ENCODE data around the gene CAMTA1. TPM values are rescaled to one million over a fixed set of nuclear protein-coding genes. Genes with fewer than 3 reads are reported as not detected.

The CAMTA1 gene
- total RNA-seq, 1 experiment from 2014 or later: 219 TPM

DNA sequence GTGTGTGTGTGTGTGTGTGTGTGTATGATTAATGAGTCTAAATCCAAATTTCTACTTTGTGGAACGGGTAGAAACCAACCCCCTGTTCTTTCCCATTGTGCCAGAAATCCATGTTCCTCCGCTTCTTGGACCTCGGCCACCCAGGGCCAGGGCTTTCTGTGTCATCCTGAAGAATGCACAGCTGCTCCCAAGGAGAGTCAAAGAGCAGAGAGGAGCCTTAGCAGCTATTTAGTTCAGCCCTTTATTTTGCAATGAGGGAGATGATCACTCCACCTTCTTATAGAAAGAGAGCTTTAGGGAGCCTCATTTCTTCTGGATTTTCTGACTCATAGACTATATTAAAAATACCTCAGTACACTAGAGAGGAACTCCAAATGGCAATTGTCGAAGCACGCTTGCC, 496.6 kb downstream of the CAMTA1 start:
- peak; percentile 79 for DNase-seq (ENCODE audit: low read depth)

DNA sequence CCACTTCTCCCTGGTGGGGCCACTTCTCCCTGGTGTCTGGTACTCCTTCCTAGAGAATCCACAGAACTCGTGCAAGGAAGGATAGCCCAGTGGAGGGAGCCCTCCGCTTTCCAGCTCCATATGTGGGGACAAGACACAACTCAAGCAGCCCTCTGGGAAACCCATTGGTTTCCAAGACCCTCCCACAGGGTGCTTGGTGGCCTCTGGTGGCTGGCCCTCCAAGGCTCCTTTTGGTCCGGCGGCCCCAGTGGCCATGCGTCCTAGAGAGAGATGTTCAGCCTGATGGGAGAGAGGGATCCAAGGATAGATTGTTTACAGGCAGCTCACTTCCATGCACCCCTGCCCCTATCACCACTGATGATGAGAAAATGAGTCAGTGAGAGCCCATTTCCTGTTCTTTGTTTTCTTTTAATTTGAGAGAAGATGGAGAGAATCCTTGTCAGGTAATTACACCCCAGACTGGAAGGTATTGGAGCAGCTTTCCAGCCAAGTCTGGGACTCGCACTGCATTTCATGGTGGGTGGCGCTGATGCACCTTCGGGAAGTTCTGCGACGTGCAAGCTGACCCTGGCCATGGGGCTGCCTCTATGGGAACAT, 499.7 kb downstream of the CAMTA1 start:
- peak; percentile 70 for DNase-seq (ENCODE audit: low read depth)

DNA sequence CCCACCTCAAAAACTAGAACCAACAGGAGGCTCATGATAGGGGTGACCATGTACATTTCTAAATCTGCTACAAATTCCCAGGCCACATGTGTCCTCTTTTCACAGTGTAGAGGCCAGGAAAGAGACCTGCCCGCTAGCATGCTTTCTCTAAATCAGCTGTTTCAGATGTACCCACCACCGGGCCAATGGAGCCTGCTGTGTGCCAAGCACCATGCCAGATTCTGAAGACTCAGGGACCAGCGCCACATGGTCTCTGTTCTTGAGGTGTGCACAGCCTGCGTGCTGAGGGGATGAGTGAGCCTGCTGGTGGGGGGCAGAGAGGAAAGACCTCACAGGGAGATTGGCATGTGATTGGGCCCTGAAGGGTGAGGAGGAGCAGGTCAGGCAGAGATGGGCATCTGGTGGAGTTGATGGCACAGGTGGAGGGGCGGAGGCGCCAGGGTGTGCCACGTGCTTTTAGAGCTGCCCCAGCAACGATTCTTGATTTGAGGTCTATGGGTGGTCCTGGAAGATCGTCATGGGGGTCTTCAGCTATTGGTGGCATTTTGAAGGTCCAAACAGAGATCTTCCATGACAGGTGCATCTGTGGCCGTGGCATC, 500.7 kb downstream of the CAMTA1 start:
- no peak for DNase-seq (ENCODE audit: low read depth)

DNA sequence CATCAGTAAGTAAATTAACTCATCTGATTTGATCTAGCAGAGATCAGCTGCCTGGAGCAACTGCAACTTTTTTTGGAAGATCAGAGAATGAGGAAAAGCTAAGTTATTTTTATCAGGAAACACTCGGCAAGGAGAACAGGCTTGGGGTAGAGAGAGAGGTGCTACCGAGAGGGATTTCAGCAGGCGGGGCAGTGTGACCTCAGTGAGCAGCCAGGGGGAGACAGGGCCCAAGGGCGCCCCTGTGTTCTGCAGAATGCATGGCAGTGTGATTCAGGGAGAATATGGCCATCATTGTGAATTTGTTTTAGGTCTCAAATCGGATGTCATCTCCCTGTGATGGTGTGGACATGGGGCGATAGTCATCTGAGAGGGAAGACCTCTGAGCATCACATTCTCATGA, 501.8 kb downstream of the CAMTA1 start:
- no peak for DNase-seq (ENCODE audit: low read depth)

DNA sequence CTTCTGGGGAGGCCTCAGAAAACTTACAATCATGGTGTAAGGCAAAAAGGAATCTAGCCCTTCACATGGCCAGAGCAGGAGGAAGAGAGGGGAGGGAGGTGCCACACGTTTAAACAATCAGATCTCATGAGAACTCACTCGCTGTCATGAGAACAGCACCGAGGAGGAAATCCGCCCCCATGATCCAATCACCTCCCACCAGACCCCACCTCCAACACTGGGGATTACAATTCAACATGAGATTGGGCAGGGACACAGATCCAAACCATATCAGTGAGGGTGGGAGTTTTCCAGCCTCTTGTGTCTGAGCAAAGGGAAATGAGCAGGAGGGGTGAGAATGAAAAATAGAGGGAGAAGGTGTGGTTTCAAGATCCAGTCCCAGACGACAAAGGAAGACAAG, 503.7 kb downstream of the CAMTA1 start:
- no peak for DNase-seq (ENCODE audit: low read depth)

GRCh38 chr1:7289694-7290093, 504.4 kb downstream of the CAMTA1 start:
- DNase-seq (ENCODE audit: low read depth): no peak

DNA sequence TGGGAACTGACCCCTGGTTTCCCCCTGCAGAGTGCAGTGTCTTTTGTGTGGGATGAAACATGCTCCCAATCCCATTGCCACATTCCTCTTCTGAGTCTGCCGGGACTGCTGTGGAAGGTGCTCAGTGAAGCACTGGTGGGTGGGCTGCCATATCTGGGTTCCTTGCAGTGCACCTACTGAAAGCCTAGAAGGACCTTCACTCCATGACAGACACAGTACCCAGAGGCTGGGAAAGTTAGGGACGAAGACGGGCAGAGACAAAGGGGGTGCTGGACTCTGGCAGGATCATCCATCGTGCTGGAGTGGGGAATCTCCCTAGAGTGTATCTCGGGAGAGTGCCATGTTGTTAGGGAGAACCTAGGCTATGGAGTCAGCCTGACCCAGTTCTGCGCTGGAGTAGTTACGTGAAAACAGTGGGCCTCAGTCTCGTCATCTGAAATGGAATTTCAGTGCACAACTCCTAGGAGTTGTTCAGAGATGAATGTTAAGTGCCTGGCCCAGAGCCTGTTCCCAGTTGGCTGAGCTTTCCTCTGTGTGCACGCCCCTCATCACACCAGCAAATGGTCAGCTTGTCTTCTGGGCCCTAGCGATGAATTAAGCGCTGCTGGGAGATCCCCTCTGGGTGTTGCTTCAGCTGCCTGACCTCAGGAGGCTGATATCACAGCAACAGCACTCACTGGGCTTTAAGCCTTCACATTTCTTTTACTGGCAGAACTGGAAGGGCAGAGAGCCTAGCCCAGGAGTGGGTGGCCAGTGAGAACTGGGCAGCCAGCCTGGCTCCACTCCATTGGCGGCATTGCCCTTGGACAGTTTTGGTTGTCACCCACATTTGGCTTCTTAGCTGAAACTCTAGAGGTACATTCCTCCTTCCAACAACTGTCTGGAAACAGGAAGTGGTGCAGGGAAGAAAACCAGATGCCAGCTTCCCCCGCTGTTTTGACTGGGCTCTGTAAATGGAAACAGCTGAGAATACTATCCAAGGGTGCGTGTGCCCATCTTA, 506.0 kb downstream of the CAMTA1 start:
- DNase-seq (ENCODE audit: low read depth): peak; percentile 75

DNA sequence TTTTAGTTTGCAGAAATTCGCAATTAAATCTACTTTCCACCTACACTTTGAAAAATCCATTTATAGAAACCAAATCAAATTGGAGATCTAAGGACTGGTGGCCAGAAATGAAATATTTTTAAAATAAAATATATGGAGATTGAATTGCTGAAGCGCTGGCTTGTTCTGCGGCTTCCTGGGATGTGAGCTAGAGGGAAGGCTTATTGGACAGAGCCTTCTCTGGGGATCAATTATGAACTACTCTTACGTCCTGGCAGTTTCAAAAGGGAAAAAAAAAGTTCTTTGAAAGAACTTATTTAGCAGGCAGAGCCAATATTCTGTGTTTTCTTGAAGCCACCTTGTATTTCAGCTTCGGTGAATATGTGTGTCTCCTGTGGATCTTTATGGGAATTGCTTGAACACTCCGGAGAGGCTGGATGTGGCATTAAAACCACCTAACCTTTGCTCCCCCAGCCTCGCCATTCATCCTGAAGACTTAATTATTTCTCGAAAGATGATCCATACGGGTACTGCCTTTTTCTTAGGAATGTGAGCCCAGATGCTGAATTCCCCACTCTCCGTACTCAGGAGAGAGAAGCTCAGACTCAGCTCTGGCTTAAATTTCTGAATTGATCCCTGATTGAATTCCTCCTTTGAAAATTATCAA, 506.9 kb downstream of the CAMTA1 start:
- no peak for DNase-seq (ENCODE audit: low read depth)

- no peak for DNase-seq (ENCODE audit: low read depth)
Observed at GRCh38 chr1:7292714-7293419, 507.6 kb downstream of the CAMTA1 start.

DNA sequence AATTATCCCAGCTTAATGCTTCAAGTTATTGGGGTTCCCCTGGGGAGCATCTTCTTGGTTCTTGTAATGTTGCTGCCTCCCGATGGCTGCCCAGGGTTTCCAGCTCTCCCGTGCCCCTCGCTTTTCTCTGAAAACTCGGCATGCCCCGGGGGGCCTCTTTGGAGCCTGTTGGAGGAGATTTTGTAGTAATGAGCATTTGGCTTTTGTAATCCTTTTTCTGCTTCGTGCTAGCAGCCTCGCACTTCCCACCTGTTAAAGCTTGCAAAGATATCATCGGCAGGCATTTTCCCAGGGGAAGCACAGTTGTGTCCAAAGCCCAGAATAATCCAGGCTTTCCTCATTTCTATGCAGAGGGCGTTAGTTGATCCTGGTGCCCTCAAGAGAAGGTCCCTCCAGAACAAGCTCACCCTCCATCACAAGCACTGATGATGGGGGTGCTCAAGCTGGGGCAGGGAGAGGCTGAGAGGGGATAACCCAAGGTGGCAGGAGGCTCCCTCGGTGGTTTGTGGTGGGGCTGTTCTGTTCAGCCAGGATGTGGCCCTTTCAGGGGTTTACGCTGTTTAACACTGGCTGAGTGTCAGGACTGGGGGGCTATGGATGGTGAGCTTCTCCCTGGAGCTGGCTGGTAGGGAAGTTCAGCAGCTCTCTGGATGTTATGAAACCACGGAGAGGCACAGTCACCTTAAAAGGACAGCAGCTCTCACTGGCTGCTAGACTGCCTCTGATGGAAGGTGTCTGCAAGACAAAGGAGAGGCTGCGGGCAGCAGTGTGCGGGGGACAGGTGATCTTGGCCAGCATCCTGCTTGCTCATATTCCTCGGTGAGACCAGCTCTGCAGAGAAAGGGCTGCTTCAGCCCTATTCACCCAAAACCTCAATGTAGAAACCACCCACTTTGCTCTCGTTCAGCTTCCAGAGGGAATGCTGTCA, 508.7 kb downstream of the CAMTA1 start:
- DNase-seq (ENCODE audit: low read depth): no peak

- no peak for DNase-seq (ENCODE audit: low read depth)
Observed at GRCh38 chr1:7294636-7295035, 509.4 kb downstream of the CAMTA1 start.

GRCh38 chr1:7295946-7296345, 510.7 kb downstream of the CAMTA1 start:
- no peak for DNase-seq (ENCODE audit: low read depth)

GRCh38 chr1:7296968-7297367, 511.7 kb downstream of the CAMTA1 start:
- DNase-seq (ENCODE audit: low read depth): no peak

DNA sequence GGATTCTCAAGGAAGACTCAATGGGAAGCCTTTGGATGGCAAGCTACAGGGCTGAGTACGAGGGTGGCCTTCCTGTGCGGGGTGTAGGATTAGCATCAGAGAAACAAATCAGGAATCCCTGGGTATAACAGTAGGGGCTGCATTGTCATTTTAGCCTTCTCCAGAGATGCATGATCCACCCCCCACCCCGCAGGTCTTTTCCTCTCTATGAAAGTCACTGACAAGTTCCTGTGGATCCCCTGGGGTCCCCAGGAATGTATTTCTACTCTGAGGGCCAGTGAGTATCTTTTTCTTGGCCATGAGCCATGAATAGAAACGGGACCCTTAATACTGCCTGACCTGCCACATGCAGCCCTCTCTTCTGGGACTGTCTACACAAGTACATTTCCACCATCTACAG, 512.9 kb downstream of the CAMTA1 start:
- no peak for DNase-seq (ENCODE audit: low read depth)

DNA sequence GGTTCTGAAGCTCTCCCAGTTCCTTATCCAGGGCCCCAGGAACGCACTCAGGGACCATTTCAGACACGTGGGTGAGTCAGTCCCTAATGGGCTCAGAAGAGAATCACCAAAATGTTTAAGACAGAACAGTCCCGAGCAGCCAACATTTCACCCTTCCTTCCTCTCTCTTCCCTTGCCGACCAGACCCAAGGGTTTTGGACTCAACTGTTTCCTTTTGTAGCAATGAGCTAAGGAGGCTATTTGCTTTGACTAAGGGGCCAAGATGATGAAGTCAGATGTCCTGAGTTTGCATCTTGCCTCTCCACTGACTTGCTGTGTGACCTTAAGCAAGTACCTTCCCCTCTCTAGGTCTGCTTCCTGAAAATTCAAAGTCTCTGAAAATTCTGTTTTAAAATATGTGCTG, 513.5 kb downstream of the CAMTA1 start:
- DNase-seq (ENCODE audit: low read depth): peak; percentile 70

DNA sequence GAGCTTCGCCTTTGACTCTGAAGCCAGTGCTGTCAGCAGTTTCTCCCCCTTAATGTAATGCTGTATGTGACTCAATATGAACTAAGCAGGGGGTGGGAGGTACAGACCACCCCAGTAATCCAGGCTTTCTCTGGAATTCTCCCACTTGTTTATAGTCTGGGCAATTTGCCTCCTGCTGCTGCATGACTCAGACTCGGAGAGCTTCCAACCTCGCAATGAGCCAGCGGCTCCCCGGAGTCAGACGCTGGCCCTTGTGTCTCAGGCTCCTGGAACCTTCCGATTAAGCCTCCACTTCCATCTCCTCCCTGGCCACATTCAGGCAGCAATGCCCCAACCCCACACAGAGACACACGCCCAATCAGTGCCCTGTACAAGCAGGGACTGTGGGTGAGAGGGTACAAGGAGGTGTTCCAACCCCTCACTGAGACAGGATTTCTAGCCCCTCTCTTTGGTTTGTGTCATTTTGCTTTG, 514.1 kb downstream of the CAMTA1 start:
- DNase-seq (ENCODE audit: low read depth): peak; percentile 98

DNA sequence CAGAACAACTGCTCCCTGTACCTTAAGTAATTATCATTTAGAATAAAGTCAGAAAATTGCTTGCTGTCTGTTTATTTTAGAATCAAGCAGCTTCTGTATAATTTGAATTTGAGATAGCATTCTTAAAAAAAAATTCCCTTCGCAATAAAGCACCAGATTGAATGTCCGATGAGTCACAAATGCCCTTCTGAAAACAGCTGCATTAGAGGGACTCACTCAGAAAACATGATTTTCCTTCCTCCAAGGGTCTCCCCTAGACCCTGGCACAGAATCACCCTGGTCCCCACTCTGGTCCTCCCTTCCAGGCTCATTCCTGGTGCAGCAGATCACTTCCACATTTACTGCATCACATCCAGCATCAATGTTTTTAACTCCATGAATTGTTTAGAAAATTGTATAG, 514.7 kb downstream of the CAMTA1 start:
- DNase-seq (ENCODE audit: low read depth): peak; percentile 87

DNA sequence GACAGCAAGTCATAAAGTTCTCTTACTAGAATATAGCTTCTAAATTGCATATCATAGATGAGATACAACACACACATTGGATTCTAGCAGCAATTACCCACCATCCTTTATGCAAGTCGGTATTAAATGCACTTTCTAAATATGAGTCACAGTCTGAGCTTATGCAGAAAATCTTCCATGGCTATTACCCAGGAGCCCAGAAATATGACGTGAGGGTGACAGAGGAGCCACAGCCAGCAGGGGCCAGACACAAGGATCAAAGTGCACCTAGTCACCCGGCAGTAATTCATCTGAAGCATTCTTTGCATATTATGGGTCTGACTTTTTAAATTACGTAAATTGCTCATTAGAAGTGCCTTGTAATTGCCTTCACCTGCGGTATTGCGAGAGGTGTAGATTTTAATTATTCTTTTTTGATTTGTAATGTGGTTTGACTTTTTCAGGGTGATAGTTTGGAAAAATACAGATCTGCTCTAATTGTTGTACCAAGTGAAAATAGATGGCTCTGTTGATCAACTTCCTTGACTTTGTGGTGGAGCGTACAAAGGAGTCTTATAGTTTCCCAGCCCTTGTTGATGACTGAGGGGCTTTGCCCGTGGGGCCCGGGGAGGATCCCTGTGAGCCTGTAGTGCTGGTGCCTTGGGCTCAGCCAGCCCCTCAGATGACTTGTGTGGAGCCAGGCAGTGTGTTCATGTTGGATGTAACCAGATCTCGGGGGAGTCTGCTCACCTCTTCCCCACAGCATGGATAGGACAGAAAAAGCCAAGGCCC, 515.8 kb downstream of the CAMTA1 start:
- DNase-seq (ENCODE audit: low read depth): peak; percentile 98

DNA sequence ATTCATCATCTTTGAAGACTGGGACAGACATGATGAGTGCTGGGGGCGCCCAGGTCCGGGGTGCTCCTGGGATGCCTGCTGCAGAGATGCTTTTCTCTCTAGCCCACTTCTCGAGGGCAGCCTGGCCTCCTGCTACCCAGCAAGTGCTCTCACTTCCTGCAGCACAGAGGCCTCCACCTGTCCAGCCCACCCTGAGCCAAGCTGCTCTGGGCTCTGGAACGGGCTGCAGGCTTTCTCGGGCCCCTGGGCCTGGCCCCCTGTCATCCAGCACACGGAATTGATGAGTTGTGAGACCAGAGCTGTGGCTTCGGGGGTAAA, 516.4 kb downstream of the CAMTA1 start:
- no peak for DNase-seq (ENCODE audit: low read depth)

DNA sequence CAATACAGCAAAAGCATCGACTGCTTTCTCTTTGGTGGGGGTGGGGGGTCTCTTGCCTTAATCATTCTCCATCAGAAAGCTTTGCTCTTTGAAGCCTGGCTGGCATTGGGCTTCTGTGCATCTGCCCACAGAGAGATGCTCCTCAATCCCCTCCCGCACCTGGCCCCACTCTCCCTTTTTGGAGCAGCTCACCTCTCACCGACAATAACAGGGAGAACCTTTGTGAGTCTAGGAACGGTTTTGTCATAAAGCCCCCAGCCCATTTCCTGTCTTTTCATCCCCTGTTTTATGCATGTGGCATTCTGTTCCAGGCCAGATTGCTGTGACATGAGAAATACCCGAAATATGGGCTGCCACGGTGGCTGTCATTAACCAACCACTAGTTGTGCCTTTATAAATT, 516.9 kb downstream of the CAMTA1 start:
- no peak for DNase-seq (ENCODE audit: low read depth)
